Fibroblast of lung (primary cell): ENCODE measurements around the gene AGO3. TPM values are rescaled to one million over a fixed set of nuclear protein-coding genes. Genes with fewer than 3 reads are reported as not detected.

Source experiments
- DNase-seq, 2 donors: peaks; one replicate each; pipeline versions ENCODE4 v3.0.0 to v3.0.0-alpha.2; 2010; ENCODE audit warnings: low read depth in 2 of 2
- H2AFZ ChIP-seq: 2 replicates; pipeline ENCODE4 v1.5.1; 2012; ENCODE audit warnings: low read length, control low read depth, inconsistent platforms
- H3K27ac ChIP-seq: 2 replicates; pipeline ENCODE4 v1.5.1; 2011; ENCODE audit warnings: low read length, control low read depth; ENCODE audit not compliant: insufficient read depth
- H3K27me3 ChIP-seq: 2 replicates; pipeline ENCODE4 v1.5.1; 2011; ENCODE audit warnings: mild to moderate bottlenecking, low read length; ENCODE audit not compliant: control insufficient read depth, insufficient read depth
- H3K36me3 ChIP-seq: 2 replicates; pipeline ENCODE4 v1.5.1; 2011; ENCODE audit warnings: low read length; ENCODE audit not compliant: control insufficient read depth, insufficient read depth
- H3K4me1 ChIP-seq: 2 replicates; pipeline ENCODE4 v1.5.1; 2011; ENCODE audit warnings: low read length; ENCODE audit not compliant: control insufficient read depth, insufficient read depth; ENCODE audit errors: extremely low read depth
- H3K4me2 ChIP-seq: 2 replicates; pipeline ENCODE4 v1.5.1; 2011; ENCODE audit warnings: low read length, control low read depth; ENCODE audit not compliant: insufficient read depth; ENCODE audit errors: extremely low read depth
- H3K4me3 ChIP-seq, 4 experiments: fragments of 200-600 bp in 1 of 4; sonication (generic) in 1 of 4; replicated peaks in 1 of 4; 2 replicates each; pipeline ENCODE4 v1.5.1; 2011 to 2016; ENCODE audit warnings: low read length in 4 of 4, low read depth in 3 of 4, mild to moderate bottlenecking in 3 of 4, control low read depth in 2 of 4, inconsistent platforms in 1 of 4, mixed read lengths in 1 of 4; ENCODE audit not compliant: insufficient read depth in 1 of 4; ENCODE audit errors: control extremely low read depth in 1 of 4
- H3K79me2 ChIP-seq: 2 replicates; pipeline ENCODE4 v1.5.1; 2012; ENCODE audit warnings: mild to moderate bottlenecking, low read length, inconsistent platforms; ENCODE audit not compliant: control insufficient read depth, insufficient read depth
- H3K9ac ChIP-seq: 2 replicates; pipeline ENCODE4 v1.5.1; 2011; ENCODE audit warnings: mild to moderate bottlenecking, low read length, control low read depth; ENCODE audit not compliant: insufficient read depth
- H3K9me3 ChIP-seq: 2 replicates; pipeline ENCODE4 v1.5.1; 2012; ENCODE audit warnings: low read depth, low read length; ENCODE audit not compliant: control insufficient read depth, insufficient read depth
- H4K20me1 ChIP-seq: 2 replicates; pipeline ENCODE4 v1.5.1; 2011; ENCODE audit warnings: low read length; ENCODE audit not compliant: control insufficient read depth, insufficient read depth; ENCODE audit errors: extremely low read depth
- EZH2 ChIP-seq: IDR thresholded peaks from 2 replicates; pipeline ENCODE4 v1.5.1; 2012; ENCODE audit warnings: low read length, control low read depth, mild to moderate bottlenecking; ENCODE audit errors: missing control alignments
- polyA plus RNA-seq, 2 donors: library from polyadenylated mRNA; depleted of rRNA in 1 of 2; stranded (reverse) in 1 of 2; unstranded in 1 of 2; fragments of >200 nt; gene quantifications; 2 replicates each; pipeline ENCODE4 v1.2.1, GENCODE V29; 2011 to 2012; ENCODE audit warnings: missing spikeins in 1 of 2
- total RNA-seq: library from RNA; depleted of rRNA; stranded (reverse); fragments of >200 nt; gene quantifications from 2 replicates; pipeline ENCODE4 v1.2.1, GENCODE V29; 2014

The AGO3 gene
- total and polyA plus RNA-seq, 2 donors (not counting 1 experiment from before 2014, with no cell fraction given): 12.9 to 19.6 TPM

GRCh38 chr1:36119456-36119855 lies 188.6 kb downstream of the AGO3 start:
- Histone ChIP-seq H3K27me3 (peaks cover 2% of the 10 kb centered on the region), H3K9ac (no peak overlapping the region), H3K4me2 (no peak overlapping the region), H2AFZ (no peak overlapping the region), H3K79me2 (no peaks in the 10 kb centered on the region), H3K36me3 (no peaks in the 10 kb centered on the region), H3K9me3 (no peaks in the 10 kb centered on the region), H3K4me3 (no peak overlapping the region), H3K27ac (no peak overlapping the region), H4K20me1 (no peaks in the 10 kb centered on the region), H3K4me1 (peaks cover 8% of the 10 kb centered on the region)
- DNase-seq: peak in 1 of 2 donors; percentile 51
- no peak for TF ChIP-seq EZH2

Other genes with a start within 250 kb of the AGO3 start
- gene C1orf216, start 212.2 kb upstream of the AGO3 start, total RNA-seq: 16.7 and 19.8 TPM in 2 replicates
- 18.3 and 24.9 TPM in 2 replicates for gene C1orf216, start 212.2 kb upstream of the AGO3 start, polyA plus RNA-seq
- gene CLSPN, start 161.1 kb upstream of the AGO3 start, total RNA-seq: 2.3 and 4.3 TPM in 2 replicates
- gene CLSPN, start 161.1 kb upstream of the AGO3 start, polyA plus RNA-seq: 10.1 and 24.1 TPM in 2 replicates
- gene AGO4, start 123.1 kb upstream of the AGO3 start, total RNA-seq: 20.8 and 25.6 TPM in 2 replicates
- gene AGO4, start 123.1 kb upstream of the AGO3 start, polyA plus RNA-seq: 6.3 and 10.2 TPM in 2 replicates
- 6.9 and 7.6 TPM in 2 replicates for gene AGO1, start 47.9 kb upstream of the AGO3 start, total RNA-seq
- 12.8 and 17.5 TPM in 2 replicates for gene AGO1, start 47.9 kb upstream of the AGO3 start, polyA plus RNA-seq
- gene TEKT2, start 153.0 kb downstream of the AGO3 start, total RNA-seq: 0.26 and 0.50 TPM in 2 replicates
- gene TEKT2, start 153.0 kb downstream of the AGO3 start, polyA plus RNA-seq: 0.06 and 0.09 TPM in 2 replicates
- 25.9 and 30.9 TPM in 2 replicates for gene ADPRS, start 157.8 kb downstream of the AGO3 start, total RNA-seq
- 25.3 and 33.9 TPM in 2 replicates for gene ADPRS, start 157.8 kb downstream of the AGO3 start, polyA plus RNA-seq
- gene COL8A2, start 194.1 kb downstream of the AGO3 start, total RNA-seq: 18.5 and 31.0 TPM in 2 replicates
- gene COL8A2, start 194.1 kb downstream of the AGO3 start, polyA plus RNA-seq: 2.9 and 5.2 TPM in 2 replicates
- 70.6 and 88.5 TPM in 2 replicates for gene TRAPPC3, start 218.4 kb downstream of the AGO3 start, total RNA-seq
- 102 and 105 TPM in 2 replicates for gene TRAPPC3, start 218.4 kb downstream of the AGO3 start, polyA plus RNA-seq
- 52.6 and 78.4 TPM in 2 replicates for gene MAP7D1, start 225.1 kb downstream of the AGO3 start, total RNA-seq
- gene MAP7D1, start 225.1 kb downstream of the AGO3 start, polyA plus RNA-seq: 70.6 and 91.2 TPM in 2 replicates